ENCODE measurements around the gene DUSP28. TPM values are rescaled to one million over a fixed set of nuclear protein-coding genes. Genes with fewer than 3 reads are reported as not detected.

DUSP28 gene
- total RNA-seq, 8 experiments from 2014 or later = 4.4 to 11.2 (median 8.5) TPM

- Histone ChIP-seq H3K4me3 (no peak overlapping the region), H3K4me1 (replicated peaks in 1 of 2) (peaks cover 0 to 7% of the 10 kb centered on the region in 2 donors), H3K27ac (no peak overlapping the region)
- 80 to 100% (median 93%) methylated on average over 1 to 6 of the region's 16 CpGs; no CpG with 5 or more reads in 4 of the 10 experiments for WGBS, 10 experiments
- ATAC-seq (replicated peaks in 6 of 8) = no peak
- in situ Hi-C loops (cut with MboI; ENCODE audit: low pct_unique_long_range_greater_than_20kb in 2 of 9, low sequenced_read_pairs in 9 of 9, unreplicated experiment in 9 of 9) = no loop called here
Measured at GRCh38 chr2:240600451-240600961, 40.3 kb downstream of the DUSP28 start.

GRCh38 chr2:240601061-240601830 is 41.1 kb downstream of the DUSP28 start:
- WGBS, 10 experiments = 87 to 100% (median 96%) methylated on average over 3 to 9 of the region's 20 CpGs; no CpG with 5 or more reads in 2 of the 10 experiments
- in situ Hi-C loops (cut with MboI; ENCODE audit: low pct_unique_long_range_greater_than_20kb in 2 of 9, low sequenced_read_pairs in 9 of 9, unreplicated experiment in 9 of 9) = no loop called here
- no peak for ATAC-seq (replicated peaks in 6 of 8)

GRCh38 chr2:240601831-240602160 is 41.6 kb downstream of the DUSP28 start:
- Histone ChIP-seq H3K27ac (no peak overlapping the region), H3K4me3 (no peak overlapping the region), H3K4me1 (replicated peaks in 1 of 2) (peaks cover 0 to 7% of the 10 kb centered on the region in 2 donors)
- in situ Hi-C loops (cut with MboI; ENCODE audit: low pct_unique_long_range_greater_than_20kb in 2 of 9, low sequenced_read_pairs in 9 of 9, unreplicated experiment in 9 of 9) = no loop called here
- 80 to 100% (median 96%) methylated on average over 1 to 6 of the region's 11 CpGs; no CpG with 5 or more reads in 7 of the 10 experiments for WGBS, 10 experiments
- no peak for ATAC-seq (replicated peaks in 6 of 8)

More at GRCh38 chr2:240601061-240601830, 41.1 kb downstream of the DUSP28 start:
- Histone ChIP-seq H3K4me3 (no peak overlapping the region), H3K27ac (no peak overlapping the region), H3K4me1 (replicated peaks in 1 of 2) (peaks cover 0 to 7% of the 10 kb centered on the region in 2 donors)

- Histone ChIP-seq H3K27ac (no peak overlapping the region), H3K4me3 (no peak overlapping the region), H3K4me1 (replicated peaks in 1 of 2) (peaks cover 0 to 7% of the 10 kb centered on the region in 2 donors)
- in situ Hi-C loops (cut with MboI; ENCODE audit: low pct_unique_long_range_greater_than_20kb in 2 of 9, low sequenced_read_pairs in 9 of 9, unreplicated experiment in 9 of 9) = no loop called here
- 82 to 100% (median 87%) methylated on average over 1 to 5 of the region's 32 CpGs; no CpG with 5 or more reads in 6 of the 10 experiments for WGBS, 10 experiments
- ATAC-seq (replicated peaks in 6 of 8) = no peak
Measured at GRCh38 chr2:240602266-240603050, 42.3 kb downstream of the DUSP28 start.

DNA sequence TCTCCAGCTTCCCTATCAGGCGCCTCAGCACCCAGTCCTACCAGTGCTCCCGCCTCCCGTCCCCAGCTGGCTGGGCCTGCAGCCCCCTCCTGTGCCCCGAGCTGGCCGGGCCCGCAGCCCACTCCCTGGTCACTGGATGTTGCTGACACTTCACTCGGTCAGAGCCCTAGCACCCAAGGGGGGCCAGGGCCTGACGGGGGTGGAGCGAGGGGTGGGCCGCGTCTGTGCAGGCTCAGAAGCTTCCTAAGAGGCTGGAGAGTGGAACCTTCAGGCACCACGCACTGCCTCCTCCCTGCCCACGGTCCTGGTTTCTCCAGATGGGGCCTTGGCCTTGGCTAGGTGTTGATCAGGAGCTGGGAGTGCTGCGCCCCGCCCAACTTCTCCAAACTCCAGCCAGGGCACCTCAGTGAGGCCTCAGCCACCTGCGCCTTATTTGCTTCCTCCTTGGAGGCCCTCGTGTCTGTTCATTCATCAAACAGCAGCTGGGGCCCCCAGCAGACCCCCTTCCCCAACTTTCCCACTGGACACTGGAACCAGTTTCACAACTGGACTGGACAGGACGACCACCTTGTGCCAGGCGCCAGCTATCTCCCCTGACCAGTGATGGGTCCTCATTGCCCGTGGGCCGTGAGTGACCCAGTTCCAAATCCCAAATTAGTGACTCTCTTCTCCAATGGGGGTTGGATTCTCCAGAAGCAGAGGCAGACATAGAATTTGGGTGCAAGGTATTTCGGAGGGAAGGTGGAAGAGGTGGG is 43.1 kb downstream of the DUSP28 start:
- Histone ChIP-seq H3K4me1 (replicated peaks in 1 of 2) (peaks cover 0 to 7% of the 10 kb centered on the region in 2 donors), H3K27ac (no peak overlapping the region), H3K4me3 (no peak overlapping the region)
- 67 to 90% (median 90%) methylated on average over 2 to 4 of the region's 22 CpGs; no CpG with 5 or more reads in 7 of the 10 experiments for WGBS, 10 experiments
- in situ Hi-C loops (cut with MboI; ENCODE audit: low pct_unique_long_range_greater_than_20kb in 2 of 9, low sequenced_read_pairs in 9 of 9, unreplicated experiment in 9 of 9) = no loop called here
- no peak for ATAC-seq (replicated peaks in 6 of 8)

DNA sequence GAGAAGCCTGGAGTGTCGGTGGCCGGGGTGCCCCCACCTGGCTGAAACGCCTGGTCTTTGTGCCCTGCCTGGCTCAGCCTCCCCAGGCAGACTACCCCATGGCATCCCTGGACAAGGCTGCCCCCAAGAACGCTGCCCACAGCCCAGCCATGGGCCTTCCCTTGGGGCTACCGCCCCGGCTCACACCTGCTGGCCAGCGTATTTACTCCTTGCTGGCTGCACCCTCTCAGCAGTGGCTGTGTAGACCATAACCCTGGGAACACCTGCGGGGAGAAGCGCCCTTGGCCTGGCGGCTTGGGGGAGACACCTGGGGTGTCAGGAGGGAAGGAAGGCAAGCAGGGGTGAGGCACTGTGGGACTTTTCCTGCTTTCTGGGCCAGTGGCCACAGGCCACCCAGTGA is 43.7 kb downstream of the DUSP28 start:
- Histone ChIP-seq H3K4me1 (replicated peaks in 1 of 2) (peaks cover 0 to 7% of the 10 kb centered on the region in 2 donors), H3K27ac (peak overlapping the region in 1 of 2 donors; percentile 2), H3K4me3 (no peak overlapping the region)
- peak in 3 of 8 experiments; percentile 1 to 2 (median 1) for ATAC-seq (replicated peaks in 6 of 8)
- WGBS, 10 experiments = 86 to 100% (median 88%) methylated on average over 1 to 5 of the region's 10 CpGs; no CpG with 5 or more reads in 7 of the 10 experiments
- in situ Hi-C loops (cut with MboI; ENCODE audit: low pct_unique_long_range_greater_than_20kb in 2 of 9, low sequenced_read_pairs in 9 of 9, unreplicated experiment in 9 of 9) = no loop called here

- in situ Hi-C loops (cut with MboI; ENCODE audit: low pct_unique_long_range_greater_than_20kb in 2 of 9, low sequenced_read_pairs in 9 of 9, unreplicated experiment in 9 of 9) = no loop called here
- Histone ChIP-seq H3K27ac (peak overlapping the region in 1 of 2 donors; percentile 48), H3K4me3 (peak overlapping the region in 3 of 5 donors; percentile 5 to 16 (median 16)), H3K4me1 (replicated peaks in 1 of 2) (peaks cover 0 to 7% of the 10 kb centered on the region in 2 donors)
- 0 to 80% (median 41%) methylated on average over 1 to 3 of the region's 11 CpGs; no CpG with 5 or more reads in 4 of the 10 experiments for WGBS, 10 experiments
- peak; percentile 77 to 98 (median 90) for ATAC-seq (replicated peaks in 6 of 8)
Measured at GRCh38 chr2:240604291-240604938, 44.3 kb downstream of the DUSP28 start.

DNA sequence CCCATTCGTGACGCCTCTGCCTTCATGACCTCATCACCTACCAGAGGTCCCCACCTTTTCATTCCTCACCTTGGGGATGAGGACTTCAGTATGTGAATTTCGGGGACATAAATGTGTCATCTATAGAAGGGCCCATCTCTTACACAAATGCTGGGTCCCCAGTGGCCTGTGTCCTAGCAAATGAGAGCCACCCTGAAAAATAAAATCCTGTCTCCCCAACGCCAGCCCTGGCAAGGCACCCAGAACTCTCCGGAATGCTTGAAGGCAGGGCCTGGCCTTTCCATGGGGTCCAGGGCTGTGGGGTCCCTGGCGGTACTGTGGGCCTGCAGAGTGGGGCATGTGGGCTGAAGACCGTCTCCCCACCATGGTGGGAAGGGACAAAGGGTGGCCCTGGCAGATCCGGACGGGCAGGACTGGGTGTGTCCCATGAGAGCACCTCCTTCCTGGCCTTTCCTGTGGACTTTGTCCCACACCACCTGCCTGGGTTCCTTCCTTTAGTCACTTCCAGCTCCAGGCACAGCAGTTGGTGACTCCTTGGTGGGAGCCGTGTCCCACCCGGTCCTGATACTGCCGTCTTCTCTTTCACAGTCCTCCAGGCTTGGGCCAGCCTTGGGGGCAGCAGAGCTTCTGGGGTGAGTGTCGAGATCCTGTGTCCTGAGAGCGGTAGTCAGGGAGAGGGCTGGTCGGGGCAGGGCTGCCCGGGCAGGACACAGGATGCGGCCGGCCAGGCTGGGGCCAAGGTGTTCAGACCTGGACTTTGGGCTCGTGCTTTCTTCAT is 45.0 kb downstream of the DUSP28 start:
- no peak for ATAC-seq (replicated peaks in 6 of 8)
- in situ Hi-C loops (cut with MboI; ENCODE audit: low pct_unique_long_range_greater_than_20kb in 2 of 9, low sequenced_read_pairs in 9 of 9, unreplicated experiment in 9 of 9) = no loop called here
- WGBS, 10 experiments = 60 to 100% (median 93%) methylated on average over 1 to 13 of the region's 19 CpGs; no CpG with 5 or more reads in 2 of the 10 experiments
- H3K4me3 ChIP-seq = no peak overlapping the region
- peaks cover 0 to 7% of the 10 kb centered on the region in 2 donors for H3K4me1 ChIP-seq (replicated peaks in 1 of 2)
- H3K27ac ChIP-seq = peak overlapping the region in 1 of 2 donors; percentile 48

DNA sequence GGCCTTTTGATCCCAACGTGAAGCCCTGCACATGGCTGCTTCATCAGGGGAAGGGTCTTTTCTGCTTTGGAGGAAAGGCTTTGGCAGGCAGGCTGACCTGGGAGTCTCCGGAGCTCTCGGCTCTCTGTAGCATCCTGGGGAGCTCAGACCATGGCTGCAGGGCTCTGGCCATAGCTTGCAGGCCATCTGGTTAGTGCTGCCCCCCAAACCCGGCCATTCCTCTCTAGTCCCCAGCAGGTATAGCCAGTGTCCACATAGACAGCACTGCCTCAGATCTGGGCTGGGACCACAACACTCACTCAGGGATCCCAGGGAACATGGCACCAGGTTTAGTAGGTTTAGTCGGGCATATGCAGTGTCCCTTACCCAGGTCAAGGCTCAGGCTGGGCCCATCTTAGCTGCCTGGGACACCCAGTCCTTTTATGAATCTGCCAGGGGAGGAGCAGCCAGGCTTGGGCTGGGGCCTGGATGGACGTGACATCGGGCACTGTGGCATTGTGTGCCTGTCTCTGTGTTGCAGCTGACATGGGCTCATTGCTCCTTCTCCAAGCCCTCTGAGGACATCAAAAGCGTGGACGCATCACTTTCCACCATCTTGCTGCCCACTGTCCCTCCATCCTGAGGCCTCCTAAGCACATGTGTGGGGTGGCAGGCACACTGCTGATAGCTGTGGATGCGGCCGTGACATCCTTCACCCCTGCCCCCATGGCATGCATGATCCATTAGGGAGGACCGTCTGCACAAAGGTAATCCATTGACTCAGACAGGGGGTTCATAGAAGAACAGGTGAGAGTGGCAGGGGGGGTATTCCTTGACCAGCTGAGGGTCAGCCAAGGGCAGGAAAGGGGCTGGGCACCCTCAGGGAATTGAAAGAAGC is 45.9 kb downstream of the DUSP28 start:
- Histone ChIP-seq H3K4me3 (no peak overlapping the region), H3K27ac (no peak overlapping the region), H3K4me1 (replicated peaks in 1 of 2) (peaks cover 0 to 7% of the 10 kb centered on the region in 2 donors)
- no peak for ATAC-seq (replicated peaks in 6 of 8)
- 50 to 90% (median 80%) methylated on average over 1 to 5 of the region's 12 CpGs; no CpG with 5 or more reads in 4 of the 10 experiments for WGBS, 10 experiments
- in situ Hi-C loops (cut with MboI; ENCODE audit: low pct_unique_long_range_greater_than_20kb in 2 of 9, low sequenced_read_pairs in 9 of 9, unreplicated experiment in 9 of 9) = no loop called here

DNA sequence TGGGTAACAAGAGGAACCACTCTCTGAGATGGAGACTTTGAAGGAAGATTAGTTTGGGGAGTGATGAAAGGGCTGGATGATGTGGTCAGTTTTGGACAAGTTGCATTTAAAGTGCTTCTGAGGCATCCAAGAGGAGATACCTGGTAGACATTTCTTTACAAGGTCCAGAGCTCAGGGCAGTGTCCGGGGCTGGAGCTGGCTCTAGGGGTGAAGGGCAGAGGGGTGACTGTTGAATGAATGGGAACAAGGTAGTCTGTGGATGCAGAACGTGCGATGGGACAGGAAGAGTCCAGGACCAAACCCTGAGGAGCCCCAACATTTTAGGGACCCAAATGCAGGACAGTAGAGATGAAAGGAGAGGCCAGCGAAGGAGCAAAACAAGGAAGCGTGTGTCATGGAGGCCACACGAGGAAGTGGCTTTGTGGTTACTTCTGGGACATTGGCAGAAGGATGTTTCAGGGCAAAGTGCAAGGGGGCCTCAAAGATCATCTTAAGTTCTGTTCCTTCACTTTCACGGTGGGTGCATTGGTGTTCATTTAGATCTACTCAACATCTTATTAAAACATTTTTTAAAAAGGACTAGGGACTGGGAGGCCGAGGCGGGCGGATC is 51.5 kb downstream of the DUSP28 start:
- ATAC-seq (replicated peaks in 6 of 8) = no peak
- no peak overlapping the region for H3K27ac ChIP-seq

More for the DNA sequence above, 51.5 kb downstream of the DUSP28 start:
- in situ Hi-C loops (cut with MboI; ENCODE audit: low pct_unique_long_range_greater_than_20kb in 2 of 9, low sequenced_read_pairs in 9 of 9, unreplicated experiment in 9 of 9) = no loop called here
- Histone ChIP-seq H3K4me1 (replicated peaks in 1 of 2) (no peaks in the 10 kb centered on the region), H3K4me3 (no peak overlapping the region)
- 80 to 100% (median 91%) methylated on average over 1 to 6 of the region's 10 CpGs; no CpG with 5 or more reads in 1 of the 10 experiments for WGBS, 10 experiments
